Uterus (tissue), 2 donors: ENCODE data around the gene ASIC1.

Experiments
- POLR2A ChIP-seq, 2 donors: fragments of 450-650 bp; IDR thresholded peaks; one replicate each; pipeline ENCODE4 v1.6.1; 2016; ENCODE audit warnings: antibody characterized with exemption in 2 of 2, mild to moderate bottlenecking in 1 of 2, moderate library complexity in 1 of 2
- TF ChIP-seq, protein P1 (sequence below), 4 experiments: fragments of 200-600 bp in 2 of 4; fragments of 450-650 bp in 2 of 4; sonication (generic) in 2 of 4; IDR thresholded peaks; one replicate each; pipeline ENCODE4 v1.5.1; 2016 to 2019; ENCODE audit warnings: antibody characterized with exemption in 4 of 4, mild to moderate bottlenecking in 2 of 4, moderate library complexity in 1 of 4

DNA sequence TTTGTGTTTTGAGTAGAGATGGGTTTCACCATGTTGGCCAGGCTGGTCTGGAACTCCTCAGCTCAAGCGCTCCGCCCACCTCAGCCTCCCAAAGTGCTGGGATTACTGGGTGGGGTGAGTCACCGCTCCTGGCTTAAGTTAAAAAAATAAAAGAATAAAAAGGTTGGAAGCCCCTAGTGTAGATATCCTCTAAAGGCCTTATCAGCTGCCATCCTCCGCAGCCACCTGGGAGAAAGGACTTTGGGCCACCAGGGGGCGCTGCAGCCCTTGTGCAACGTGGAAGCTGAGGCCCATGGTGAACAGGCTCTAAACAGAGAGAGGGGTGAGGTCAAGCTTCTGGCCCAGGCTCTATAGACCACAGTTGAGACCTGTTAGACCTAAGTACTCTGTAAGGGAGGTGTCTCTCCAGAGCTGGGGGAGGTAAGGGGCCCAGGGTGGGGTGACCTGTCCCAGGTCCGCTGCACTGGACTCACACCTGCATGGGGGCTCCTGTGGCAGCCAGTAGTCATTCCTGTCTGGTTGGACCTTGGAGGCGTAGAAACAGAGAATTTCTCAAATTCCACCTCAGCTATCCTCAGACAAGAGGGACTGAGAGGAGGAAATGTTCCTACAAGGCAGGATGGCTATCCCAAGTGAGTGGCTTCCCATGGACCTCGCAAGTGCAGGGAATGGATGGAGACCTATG, 18.1 kb upstream of the ASIC1 start:
- TF ChIP-seq, protein P1, sequence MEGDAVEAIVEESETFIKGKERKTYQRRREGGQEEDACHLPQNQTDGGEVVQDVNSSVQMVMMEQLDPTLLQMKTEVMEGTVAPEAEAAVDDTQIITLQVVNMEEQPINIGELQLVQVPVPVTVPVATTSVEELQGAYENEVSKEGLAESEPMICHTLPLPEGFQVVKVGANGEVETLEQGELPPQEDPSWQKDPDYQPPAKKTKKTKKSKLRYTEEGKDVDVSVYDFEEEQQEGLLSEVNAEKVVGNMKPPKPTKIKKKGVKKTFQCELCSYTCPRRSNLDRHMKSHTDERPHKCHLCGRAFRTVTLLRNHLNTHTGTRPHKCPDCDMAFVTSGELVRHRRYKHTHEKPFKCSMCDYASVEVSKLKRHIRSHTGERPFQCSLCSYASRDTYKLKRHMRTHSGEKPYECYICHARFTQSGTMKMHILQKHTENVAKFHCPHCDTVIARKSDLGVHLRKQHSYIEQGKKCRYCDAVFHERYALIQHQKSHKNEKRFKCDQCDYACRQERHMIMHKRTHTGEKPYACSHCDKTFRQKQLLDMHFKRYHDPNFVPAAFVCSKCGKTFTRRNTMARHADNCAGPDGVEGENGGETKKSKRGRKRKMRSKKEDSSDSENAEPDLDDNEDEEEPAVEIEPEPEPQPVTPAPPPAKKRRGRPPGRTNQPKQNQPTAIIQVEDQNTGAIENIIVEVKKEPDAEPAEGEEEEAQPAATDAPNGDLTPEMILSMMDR (IDR thresholded peaks at IDR 0.05), result peak; percentile 67 to 83 (median 80)
- no peak for TF ChIP-seq POLR2A (IDR thresholded peaks at IDR 0.05)
